HEK293 (cell line): ENCODE measurements around the gene FNDC1.

Experiments
- CTCF ChIP-seq: fragments of 450-650 bp; formaldehyde crosslinking; IDR thresholded peaks from 2 replicates; pipeline ENCODE4 v1.5.1; 2016; ENCODE audit warnings: missing biosample characterization, missing genetic modification characterization
- KLF9 ChIP-seq: fragments of 450-650 bp; formaldehyde crosslinking; IDR thresholded peaks from 2 replicates; pipeline ENCODE4 v1.5.1; 2016; ENCODE audit warnings: missing biosample characterization, missing genetic modification characterization, low read depth
- OSR2 ChIP-seq: fragments of 450-650 bp; formaldehyde crosslinking; IDR thresholded peaks from 2 replicates; pipeline ENCODE4 v1.5.1; 2016; ENCODE audit warnings: missing biosample characterization, missing genetic modification characterization
- PRDM10 ChIP-seq: fragments of 450-650 bp; formaldehyde crosslinking; IDR thresholded peaks from 2 replicates; pipeline ENCODE4 v1.5.1; 2016; ENCODE audit warnings: missing biosample characterization, missing genetic modification characterization
- YY1 ChIP-seq: fragments of 450-650 bp; formaldehyde crosslinking; IDR thresholded peaks from 2 replicates; pipeline ENCODE4 v1.5.1; 2018; ENCODE audit warnings: missing biosample characterization, missing genetic modification characterization
- ZFHX2 ChIP-seq: fragments of 450-650 bp; formaldehyde crosslinking; conservative IDR thresholded peaks from 2 replicates; pipeline ENCODE4 v1.5.1; 2016; ENCODE audit warnings: missing biosample characterization, missing genetic modification characterization
- ZNF24 ChIP-seq: fragments of 450-650 bp; formaldehyde crosslinking; IDR thresholded peaks from 2 replicates; pipeline ENCODE4 v1.5.1; 2016; ENCODE audit warnings: missing biosample characterization, missing genetic modification characterization
- ZNF423 ChIP-seq: fragments of 450-650 bp; formaldehyde crosslinking; IDR thresholded peaks from 2 replicates; pipeline ENCODE4 v1.5.1; 2016; ENCODE audit warnings: missing biosample characterization, missing genetic modification characterization
- ZNF629 ChIP-seq: fragments of 450-650 bp; formaldehyde crosslinking; IDR thresholded peaks from 2 replicates; pipeline ENCODE4 v1.5.1; 2017; ENCODE audit warnings: missing biosample characterization, missing genetic modification characterization
- ZNF658 ChIP-seq: fragments of 450-650 bp; formaldehyde crosslinking; IDR thresholded peaks from 2 replicates; pipeline ENCODE4; 2016; ENCODE audit warnings: missing biosample characterization, missing genetic modification characterization
- ZNF664 ChIP-seq: fragments of 450-650 bp; formaldehyde crosslinking; IDR thresholded peaks from 2 replicates; pipeline ENCODE4 v1.5.1; 2016; ENCODE audit warnings: missing biosample characterization, missing genetic modification characterization

- TF ChIP-seq ZNF423 = no peak
- TF ChIP-seq ZFHX2 = no peak
- TF ChIP-seq YY1 = no peak
- no peak for TF ChIP-seq OSR2 (tag by site-specific recombination)
- no peak for TF ChIP-seq ZNF629
- TF ChIP-seq PRDM10 (tag by site-specific recombination) = no peak
- TF ChIP-seq ZNF658 (tag by site-specific recombination) = no peak
- no peak for TF ChIP-seq KLF9 (tag by site-specific recombination)
- TF ChIP-seq CTCF = no peak
- no peak for TF ChIP-seq ZNF24
- no peak for TF ChIP-seq ZNF664 (tag by site-specific recombination)
These were observed 1.1 kb downstream of the FNDC1 start for GRCh38 chr6:159170333-159170672.
